Activated CD4-positive, alpha-beta T cell treated with anti-CD3 and anti-CD28 coated beads, Interleukin-2, amount 50 U/mL, for 48 hours (primary cell): ENCODE results near the gene SNAPC4.

Experiments used
- DNase-seq, 2 experiments: peaks; one replicate each; pipeline ENCODE4 v3.0.0-alpha.2; 2020

The SNAPC4 gene

GRCh38 chr9:136367296-136368145 lies 32.4 kb downstream of the SNAPC4 start:
- DNase-seq: no peak

- no peak for DNase-seq
These were observed 33.1 kb downstream of the SNAPC4 start for GRCh38 chr9:136366826-136367225.

DNA sequence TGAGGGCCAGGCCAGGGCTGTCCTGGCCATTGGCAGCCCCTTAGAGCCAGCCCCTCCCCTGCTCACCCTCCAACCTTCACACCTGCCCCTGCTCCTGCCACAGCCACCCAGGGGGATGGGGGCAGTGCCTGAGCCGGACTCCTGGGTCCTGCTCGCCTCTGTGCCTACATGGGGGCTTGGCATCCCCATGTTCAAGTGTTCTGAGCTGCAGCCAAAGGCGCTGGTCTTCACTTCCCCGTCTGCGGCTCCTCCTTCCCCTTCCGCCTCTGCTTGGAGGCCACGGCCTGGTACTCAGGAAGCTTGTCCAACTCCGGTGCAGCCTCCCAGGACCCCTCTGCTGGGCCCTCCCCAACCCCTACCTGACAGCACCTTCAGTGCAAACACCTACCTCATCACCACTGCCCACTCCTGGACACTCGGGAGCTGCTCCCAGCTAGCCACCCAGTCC lies 34.2 kb downstream of the SNAPC4 start:
- no peak for DNase-seq

GRCh38 chr9:136364942-136365774 lies 34.8 kb downstream of the SNAPC4 start:
- DNase-seq: no peak

DNA sequence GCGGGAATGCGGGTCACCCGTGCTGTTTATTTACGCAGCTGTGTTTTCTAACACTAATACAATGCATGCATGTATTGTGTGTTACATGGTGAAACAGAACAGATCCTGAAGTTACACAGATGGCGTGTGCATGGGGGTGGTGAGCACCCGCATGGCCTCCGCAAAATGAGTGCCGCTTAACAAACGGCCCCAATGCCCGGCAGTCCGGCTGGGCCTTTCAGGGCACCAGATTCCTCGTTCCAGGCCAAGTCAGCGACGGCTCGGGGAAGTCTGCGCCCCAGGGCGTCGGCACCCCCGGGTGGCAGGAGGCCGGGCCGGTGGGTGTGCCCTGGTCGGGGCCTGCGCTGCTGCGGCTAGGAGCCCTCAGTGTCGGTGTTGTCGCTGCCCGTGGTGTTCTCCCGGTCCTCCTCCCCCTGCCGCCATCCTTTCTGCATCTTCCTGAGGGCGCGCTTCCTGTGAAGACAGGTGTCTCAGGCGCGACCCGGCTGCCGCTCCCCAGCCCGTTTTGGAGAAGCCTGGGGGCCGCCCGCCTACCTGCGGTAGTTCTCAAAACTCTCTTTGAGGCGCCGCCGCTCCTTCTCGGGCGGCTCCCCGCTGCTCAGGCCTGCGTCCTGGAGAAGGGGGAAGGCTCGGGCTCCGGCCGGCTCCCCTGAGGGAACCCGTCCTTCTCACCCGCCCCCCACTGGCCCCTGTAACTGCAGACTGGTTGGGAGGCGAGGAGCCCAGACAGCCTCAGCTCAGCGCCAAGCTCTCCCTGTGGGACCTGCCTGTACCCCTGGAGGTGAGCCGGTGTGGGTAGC lies 35.8 kb downstream of the SNAPC4 start:
- no peak for DNase-seq

GRCh38 chr9:136363106-136363948 lies 36.6 kb downstream of the SNAPC4 start, which contains the start of gene DNLZ:
Gene DNLZ, minus strand, starts transcription at chr9:136363744. Its CDS starts 30 bp downstream, at chr9:136363714.
- peak; percentile 98 for DNase-seq

GRCh38 chr9:136362450-136362784 lies 37.6 kb downstream of the SNAPC4 start:
- DNase-seq: no peak

GRCh38 chr9:136361754-136362449 lies 38.1 kb downstream of the SNAPC4 start:
- no peak for DNase-seq

GRCh38 chr9:136361047-136361753 lies 38.8 kb downstream of the SNAPC4 start:
- no peak for DNase-seq

- DNase-seq: no peak
These were observed 39.9 kb downstream of the SNAPC4 start for GRCh38 chr9:136359774-136360718.

- no peak for DNase-seq
These were observed 41.1 kb downstream of the SNAPC4 start for GRCh38 chr9:136358888-136359287.

DNA sequence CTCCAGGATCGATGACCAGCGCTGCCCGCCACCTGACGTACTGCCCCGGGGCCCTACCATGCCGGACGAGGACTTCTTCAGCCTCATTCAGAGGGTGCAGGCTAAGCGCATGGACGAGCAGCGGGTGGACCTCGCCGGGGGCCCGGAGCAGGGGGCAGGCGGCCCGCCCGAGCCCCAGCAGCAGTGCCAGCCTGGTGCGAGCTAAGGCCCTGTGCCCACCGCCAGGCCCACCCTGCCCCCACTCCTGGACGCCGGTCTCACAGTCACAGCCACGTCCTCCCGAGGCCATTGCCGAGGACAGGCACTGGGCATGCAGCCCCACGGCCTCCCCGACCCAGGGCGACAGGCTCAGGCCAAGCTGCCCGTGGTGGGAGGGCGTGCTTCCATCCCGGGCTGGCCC lies 42.0 kb downstream of the SNAPC4 start:
- DNase-seq: no peak

DNA sequence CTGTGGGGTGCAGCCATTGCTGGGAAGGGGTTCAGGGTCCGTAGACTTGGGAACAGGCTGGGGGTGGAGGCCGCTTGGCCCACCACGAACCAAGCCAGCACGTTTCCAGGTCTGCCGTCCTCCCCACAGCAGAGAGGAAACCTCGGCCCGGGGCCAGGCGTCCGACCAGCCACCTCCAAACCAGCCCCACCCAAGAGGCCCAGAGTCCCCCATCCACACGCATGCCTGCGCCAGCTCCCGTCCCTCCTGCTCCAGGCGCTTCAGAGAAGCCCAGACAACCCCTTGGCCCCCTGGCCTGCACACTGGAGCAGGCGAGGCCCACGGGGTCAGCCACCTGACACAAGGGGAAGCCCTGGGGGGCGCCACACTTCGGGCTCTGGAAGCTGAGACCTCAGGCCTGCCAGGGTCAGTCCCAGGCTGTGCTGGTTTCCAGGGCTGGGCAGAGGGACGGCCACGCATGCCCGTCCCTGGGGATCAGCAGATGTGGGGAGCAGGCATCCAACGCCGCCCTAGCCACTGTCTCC lies 42.7 kb downstream of the SNAPC4 start:
- DNase-seq: no peak

- no peak for DNase-seq
These were observed 44.1 kb downstream of the SNAPC4 start for GRCh38 chr9:136355616-136356557.

DNA sequence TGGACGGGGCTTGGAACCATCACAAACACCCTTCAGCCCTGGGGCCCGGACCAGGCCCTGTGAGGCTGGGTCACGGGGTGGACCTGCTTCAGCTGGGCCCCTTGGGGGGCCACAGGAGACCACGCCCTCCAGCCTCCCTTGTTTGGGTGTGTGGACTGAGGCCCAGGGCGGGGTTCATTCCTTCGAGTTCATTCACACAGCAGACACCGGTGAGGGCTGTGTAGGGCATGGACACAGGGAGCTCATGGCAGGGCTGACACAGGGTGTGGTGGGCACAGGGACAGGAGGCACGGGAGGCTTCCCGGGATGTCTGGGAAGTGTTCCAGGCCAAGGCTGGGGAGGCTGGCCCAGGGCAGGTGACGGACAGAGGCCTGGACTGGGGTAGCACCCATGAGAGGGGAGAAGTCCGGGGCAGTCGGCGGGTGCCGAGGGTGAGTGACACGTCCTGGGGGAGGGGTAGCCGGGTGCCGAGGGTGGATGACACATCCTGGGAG lies 45.3 kb downstream of the SNAPC4 start:
- no peak for DNase-seq

DNA sequence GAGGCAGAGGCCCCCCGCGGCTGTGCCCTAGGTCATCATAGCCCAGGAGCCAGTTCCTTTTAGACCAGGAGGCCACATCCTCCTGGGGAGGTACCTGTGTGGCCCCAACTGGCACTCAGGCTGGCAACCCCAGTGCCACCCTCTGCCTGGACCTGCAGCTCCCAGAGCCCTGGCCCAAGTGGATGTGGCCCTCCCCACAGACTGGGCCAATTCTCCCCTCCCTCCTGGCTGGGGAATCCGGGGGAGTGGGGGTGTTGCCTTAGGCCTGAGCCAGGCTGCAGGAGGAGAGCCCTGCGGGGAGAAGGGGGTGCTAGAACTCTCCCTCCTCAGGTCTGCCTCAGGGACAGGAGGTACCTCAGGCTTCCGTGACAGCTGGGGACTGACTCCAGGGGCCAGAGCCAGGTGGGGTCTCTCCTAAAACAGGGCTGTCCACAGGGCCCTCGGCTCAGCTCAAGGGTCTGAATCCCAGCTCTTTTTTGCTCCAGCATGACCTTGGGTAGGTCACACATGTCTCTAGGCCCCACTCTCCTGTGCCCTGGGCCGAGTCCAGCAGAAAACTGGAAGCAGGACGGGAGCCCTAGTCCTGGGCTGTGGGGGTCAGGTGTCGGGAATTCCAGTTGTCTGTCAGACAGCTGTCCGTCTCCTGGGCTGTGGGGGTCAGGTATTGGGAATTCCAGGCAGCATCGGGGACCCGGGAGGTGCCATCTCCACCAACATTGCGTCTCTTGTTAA lies 46.0 kb downstream of the SNAPC4 start:
- DNase-seq: no peak

GRCh38 chr9:136353088-136353487 lies 46.9 kb downstream of the SNAPC4 start:
- no peak for DNase-seq
